GM12874 (cell line): ENCODE results near the gene RAB35.

ENCODE experiments used
- CTCF ChIP-seq: IDR thresholded peaks from 2 replicates; pipeline ENCODE4 v1.5.1; 2011; ENCODE audit warnings: low read depth, mild to moderate bottlenecking, control low read depth, low read length, moderate library complexity; ENCODE audit not compliant: insufficient read depth

RAB35 gene

GRCh38 chr12:120156315-120157259 is 40.0 kb upstream of the RAB35 start:
- TF ChIP-seq CTCF, result no peak

- TF ChIP-seq CTCF, result no peak
Observed at GRCh38 chr12:120155072-120155471, 38.5 kb upstream of the RAB35 start.

- TF ChIP-seq CTCF, result no peak
Observed at GRCh38 chr12:120150919-120151525, 34.5 kb upstream of the RAB35 start.

- TF ChIP-seq CTCF, result no peak
Observed at GRCh38 chr12:120148011-120148410, 31.5 kb upstream of the RAB35 start.

GRCh38 chr12:120145164-120145563 is 28.6 kb upstream of the RAB35 start:
- no peak for TF ChIP-seq CTCF

GRCh38 chr12:120144215-120144614 is 27.7 kb upstream of the RAB35 start:
- TF ChIP-seq CTCF, result no peak

GRCh38 chr12:120142231-120142877 is 25.8 kb upstream of the RAB35 start:
- TF ChIP-seq CTCF, result no peak
